PC-3 (cell line): ENCODE measurements around the gene FGR. TPM values are rescaled to one million over a fixed set of nuclear protein-coding genes. Genes with fewer than 3 reads are reported as not detected.

Experiments used
- ATAC-seq: fragments of 200-7000 bp; cut with Tn5 transposase; 2 replicates; pipeline ENCODE4 v1.9.1; 2020; ENCODE audit warnings: mild to moderate bottlenecking, moderate library complexity
- BruUV-seq: library from RNA; stranded (reverse); fragments of 400-500 nt; replicated peaks from 2 replicates; lab custom pipeline; 2021; lab: Mats Ljungman, UMichigan
- CTCF ChIA-PET: fragments of 300-600 bp; sonication (Branson Sonifier 250); formaldehyde crosslinking; loops from one replicate; lab custom pipeline; 2022; ENCODE audit warnings: antibody characterized with exemption; lab: Charles Lee
- POLR2A ChIA-PET: fragments of 300-600 bp; sonication (Branson Sonifier 250); formaldehyde crosslinking; loops from one replicate; lab custom pipeline; 2022; ENCODE audit warnings: antibody characterized with exemption; ENCODE audit not compliant: unreplicated experiment; lab: Charles Lee
- DNase-seq: peaks from one replicate; pipeline ENCODE4 v3.0.0-alpha.2; 2015
- H2AFZ ChIP-seq: fragments of 300-600 bp; sonication (generic); 2 replicates; pipeline ENCODE4 v1.6.0; 2016; ENCODE audit warnings: antibody characterized with exemption, low read length
- H3F3A ChIP-seq: fragments of 300-600 bp; sonication (generic); one replicate; pipeline ENCODE4 v1.6.0; 2017; ENCODE audit warnings: antibody characterized with exemption, low read length, control low read depth, mild to moderate bottlenecking; ENCODE audit not compliant: unreplicated experiment
- H3K27ac ChIP-seq: fragments of 300-600 bp; sonication (generic); 2 replicates; pipeline ENCODE4 v1.5.1; 2016; ENCODE audit warnings: mild to moderate bottlenecking, low read length
- H3K27me3 ChIP-seq: fragments of 300-600 bp; sonication (generic); 2 replicates; pipeline ENCODE4 v1.6.1; 2016; ENCODE audit warnings: low read length, mixed read lengths
- H3K36me3 ChIP-seq: fragments of 300-600 bp; sonication (generic); 2 replicates; pipeline ENCODE4 v1.6.1; 2016; ENCODE audit warnings: low read depth, mixed run types, low read length, mixed read lengths
- H3K4me1 ChIP-seq: fragments of 300-600 bp; sonication (generic); 2 replicates; pipeline ENCODE4 v1.5.1; 2016; ENCODE audit warnings: low read length; ENCODE audit not compliant: insufficient read depth
- H3K4me2 ChIP-seq: fragments of 300-600 bp; sonication (generic); 2 replicates; pipeline ENCODE4 v1.6.0; 2016; ENCODE audit warnings: low read length
- H3K4me3 ChIP-seq: fragments of 300-600 bp; sonication (generic); 2 replicates; pipeline ENCODE4 v1.5.1; 2016; ENCODE audit warnings: mild to moderate bottlenecking, low read length, mixed read lengths
- H3K79me2 ChIP-seq: fragments of 300-600 bp; sonication (generic); 2 replicates; pipeline ENCODE4 v1.6.1; 2017; ENCODE audit warnings: low read length, mixed read lengths
- H3K9ac ChIP-seq: fragments of 300-600 bp; sonication (generic); 2 replicates; pipeline ENCODE4 v1.6.0; 2016; ENCODE audit warnings: mild to moderate bottlenecking, low read length
- H3K9me2 ChIP-seq: fragments of 300-600 bp; sonication (generic); replicated peaks from 2 replicates; pipeline ENCODE4 v1.6.1; 2016; ENCODE audit warnings: mixed run types, low read length, mixed read lengths
- H3K9me3 ChIP-seq: fragments of 300-600 bp; sonication (generic); 2 replicates; pipeline ENCODE4 v1.6.1; 2016; ENCODE audit warnings: low read length, mixed read lengths
- H4K20me1 ChIP-seq: fragments of 300-600 bp; sonication (generic); 2 replicates; pipeline ENCODE4 v1.6.1; 2016; ENCODE audit warnings: low read length, mixed read lengths
- EZH2 ChIP-seq: fragments of 300-600 bp; sonication (generic); IDR thresholded peaks from one replicate; pipeline ENCODE4 v1.6.1; 2017; ENCODE audit warnings: antibody characterized with exemption, mild to moderate bottlenecking, low read length; ENCODE audit not compliant: unreplicated experiment
- EZH2phosphoT487 ChIP-seq: fragments of 300-600 bp; sonication (generic); IDR thresholded peaks from 2 replicates; pipeline ENCODE4 v1.6.1; 2018; ENCODE audit warnings: mild to moderate bottlenecking, antibody characterized with exemption, low read length, borderline replicate concordance
- intact Hi-C: fragments of 100-400 bp; cut with micrococcal nuclease; formaldehyde crosslinking; loops from 2 replicates; pipeline ENCODE4 v1.9.0; 2023
- total RNA-seq: library from RNA; depleted of rRNA; stranded (reverse); fragments of >200 nt; gene quantifications from 2 replicates; pipeline ENCODE4 v1.2.3, GENCODE V29; 2014
- TF ChIP-seq, protein P1 (sequence below): fragments of 300-600 bp; sonication (generic); conservative IDR thresholded peaks from 2 replicates; pipeline ENCODE4 v1.5.1; 2017; ENCODE audit warnings: antibody characterized with exemption, low read depth, mild to moderate bottlenecking, low read length

Gene FGR
- total RNA-seq, 1 experiment from 2014 or later, result not detected

DNA sequence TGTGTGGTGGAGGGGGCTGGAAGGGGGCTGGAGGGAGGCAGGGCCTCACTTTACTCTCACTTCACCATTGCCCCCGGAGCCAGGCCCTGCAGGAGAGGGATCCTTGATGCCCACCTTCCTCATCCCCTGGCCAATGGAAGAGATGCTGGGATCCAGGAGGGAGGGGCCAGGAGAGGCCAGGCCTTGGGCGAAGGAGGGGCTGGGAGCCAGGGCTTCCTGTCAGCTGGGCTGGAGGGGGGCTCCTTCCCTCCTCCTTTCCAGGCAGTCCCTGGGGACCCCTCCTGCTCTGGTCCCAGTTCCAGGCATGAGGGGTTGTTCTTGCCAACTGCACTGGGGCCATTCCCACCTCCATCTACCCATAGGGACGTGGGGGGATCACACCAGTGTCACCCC is 36.7 kb downstream of the FGR start:
- CTCF ChIA-PET, result no interaction called here
- Histone ChIP-seq H3K4me3 (no peak overlapping the region), H3K36me3 (no peaks in the 10 kb centered on the region), H3K4me2 (no peak overlapping the region), H3K27me3 (no peaks in the 10 kb centered on the region), H3K9ac (no peak overlapping the region), H3K4me1 (peaks cover 43% of the 10 kb centered on the region), H3K9me3 (no peaks in the 10 kb centered on the region), H3F3A (no peaks in the 10 kb centered on the region), H3K27ac (no peak overlapping the region), H2AFZ (no peak overlapping the region), H3K79me2 (peaks cover 99% of the 10 kb centered on the region), H4K20me1 (peaks cover 66% of the 10 kb centered on the region), H3K9me2 (no peaks in the 10 kb centered on the region)
- TF ChIP-seq, protein P1, sequence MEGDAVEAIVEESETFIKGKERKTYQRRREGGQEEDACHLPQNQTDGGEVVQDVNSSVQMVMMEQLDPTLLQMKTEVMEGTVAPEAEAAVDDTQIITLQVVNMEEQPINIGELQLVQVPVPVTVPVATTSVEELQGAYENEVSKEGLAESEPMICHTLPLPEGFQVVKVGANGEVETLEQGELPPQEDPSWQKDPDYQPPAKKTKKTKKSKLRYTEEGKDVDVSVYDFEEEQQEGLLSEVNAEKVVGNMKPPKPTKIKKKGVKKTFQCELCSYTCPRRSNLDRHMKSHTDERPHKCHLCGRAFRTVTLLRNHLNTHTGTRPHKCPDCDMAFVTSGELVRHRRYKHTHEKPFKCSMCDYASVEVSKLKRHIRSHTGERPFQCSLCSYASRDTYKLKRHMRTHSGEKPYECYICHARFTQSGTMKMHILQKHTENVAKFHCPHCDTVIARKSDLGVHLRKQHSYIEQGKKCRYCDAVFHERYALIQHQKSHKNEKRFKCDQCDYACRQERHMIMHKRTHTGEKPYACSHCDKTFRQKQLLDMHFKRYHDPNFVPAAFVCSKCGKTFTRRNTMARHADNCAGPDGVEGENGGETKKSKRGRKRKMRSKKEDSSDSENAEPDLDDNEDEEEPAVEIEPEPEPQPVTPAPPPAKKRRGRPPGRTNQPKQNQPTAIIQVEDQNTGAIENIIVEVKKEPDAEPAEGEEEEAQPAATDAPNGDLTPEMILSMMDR, result no peak
- no peak for TF ChIP-seq EZH2
- TF ChIP-seq EZH2phosphoT487, result no peak
- ATAC-seq (no peak), DNase-seq (no peak)
- intact Hi-C loops, result no loop called here
- no TSS peak for BruUV-seq
- POLR2A ChIA-PET, result no interaction called here

DNA sequence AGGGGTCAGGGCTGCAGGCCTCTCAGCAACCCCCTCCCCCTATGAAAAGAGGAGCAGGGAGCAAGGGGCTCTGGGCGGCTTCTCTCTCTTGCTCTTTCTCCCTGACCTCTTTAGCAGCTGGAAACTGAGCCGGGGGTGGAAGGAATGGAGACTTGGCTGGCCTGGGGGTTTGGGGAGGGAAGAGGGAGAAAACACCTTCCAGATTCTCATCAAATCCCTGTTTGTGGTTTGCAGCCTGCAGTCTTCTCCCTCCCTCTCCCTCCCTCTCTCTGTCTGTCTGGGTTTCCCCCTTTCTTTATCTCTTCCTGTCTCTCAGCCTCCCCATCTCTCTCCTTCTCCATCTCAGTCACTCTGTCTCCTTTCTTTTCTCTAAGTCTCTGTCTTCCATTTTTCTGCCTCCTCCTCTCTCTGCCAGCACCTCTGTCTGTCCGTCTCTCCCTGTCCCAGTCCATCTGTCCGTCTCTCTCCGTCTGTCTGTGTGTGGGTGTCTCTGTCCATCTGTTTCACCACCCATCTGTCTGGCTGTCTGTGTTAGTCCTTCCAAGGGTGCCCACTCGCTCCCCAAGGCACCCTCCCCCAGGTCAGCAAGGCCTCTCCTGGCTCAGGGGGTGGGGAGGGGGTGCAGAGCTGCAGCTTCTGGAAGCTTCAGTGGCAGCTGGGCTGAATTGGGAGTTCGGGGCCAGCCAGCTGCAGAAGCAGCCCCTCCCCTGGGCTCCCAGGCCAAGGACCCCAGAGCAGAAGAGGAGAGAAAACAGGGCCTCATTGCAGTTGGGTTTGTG is 37.3 kb downstream of the FGR start:
- no peaks in the 10 kb centered on the region for H3K27me3 ChIP-seq
- H3K79me2 ChIP-seq, result peaks cover 100% of the 10 kb centered on the region
- no peak overlapping the region for H3K9ac ChIP-seq
- DNase-seq, result no peak
- no peaks in the 10 kb centered on the region for H3F3A ChIP-seq
- BruUV-seq, result no TSS peak
- peaks cover 43% of the 10 kb centered on the region for H3K4me1 ChIP-seq
- ChIA-PET POLR2A (no interaction called here), CTCF (no interaction called here)
- H3K36me3 ChIP-seq, result no peaks in the 10 kb centered on the region
- no peak for ATAC-seq
- no peak for TF ChIP-seq EZH2
- TF ChIP-seq, protein P1, result no peak
- no peak for TF ChIP-seq EZH2phosphoT487
- no peak overlapping the region for H2AFZ ChIP-seq
- intact Hi-C loops, result no loop called here
- H3K9me2 ChIP-seq, result no peaks in the 10 kb centered on the region
- H3K4me2 ChIP-seq, result no peak overlapping the region
- no peak overlapping the region for H3K4me3 ChIP-seq
- H3K9me3 ChIP-seq, result no peaks in the 10 kb centered on the region
- H3K27ac ChIP-seq, result no peak overlapping the region
- H4K20me1 ChIP-seq, result peaks cover 66% of the 10 kb centered on the region

DNA sequence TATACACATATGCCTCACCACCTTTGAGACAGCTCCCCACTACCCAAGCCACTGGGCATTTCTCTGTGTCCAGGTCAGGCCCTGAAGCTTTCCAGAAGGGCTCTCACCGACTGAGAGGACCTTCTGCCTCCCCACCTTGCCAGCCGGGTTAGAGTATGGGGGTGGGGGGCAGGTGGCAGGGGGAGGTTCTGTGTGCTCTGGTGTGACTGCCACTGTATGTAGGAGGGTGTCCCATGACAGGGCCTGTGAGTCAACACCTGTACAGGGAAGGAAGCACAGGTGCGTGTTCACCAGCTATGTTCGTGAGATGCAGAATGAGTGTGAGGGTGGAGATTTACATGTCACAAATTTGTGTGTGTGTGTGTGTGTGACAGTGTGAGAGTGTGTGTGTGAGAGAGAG is 38.0 kb downstream of the FGR start:
- ChIA-PET POLR2A (no interaction called here), CTCF (no interaction called here)
- no TSS peak for BruUV-seq
- intact Hi-C loops, result no loop called here
- Histone ChIP-seq H3K9me3 (no peaks in the 10 kb centered on the region), H3K79me2 (peaks cover 100% of the 10 kb centered on the region), H3K4me2 (no peak overlapping the region), H3K9ac (no peak overlapping the region), H3K27ac (no peak overlapping the region), H4K20me1 (peaks cover 63% of the 10 kb centered on the region), H3K36me3 (no peaks in the 10 kb centered on the region), H3F3A (no peaks in the 10 kb centered on the region), H3K4me3 (no peak overlapping the region), H3K4me1 (peaks cover 44% of the 10 kb centered on the region), H3K27me3 (no peaks in the 10 kb centered on the region), H2AFZ (no peak overlapping the region), H3K9me2 (no peaks in the 10 kb centered on the region)
- TF ChIP-seq EZH2phosphoT487, result no peak
- no peak for DNase-seq
- ATAC-seq, result no peak
